Measurements from ENCODE around the gene SLC17A8.
"Not testable (repeated sequence)": the region's sequence is repeated elsewhere in the genome, so short reads cannot be mapped to it uniquely, and the experiment has no call there.

The SLC17A8 gene

DNA sequence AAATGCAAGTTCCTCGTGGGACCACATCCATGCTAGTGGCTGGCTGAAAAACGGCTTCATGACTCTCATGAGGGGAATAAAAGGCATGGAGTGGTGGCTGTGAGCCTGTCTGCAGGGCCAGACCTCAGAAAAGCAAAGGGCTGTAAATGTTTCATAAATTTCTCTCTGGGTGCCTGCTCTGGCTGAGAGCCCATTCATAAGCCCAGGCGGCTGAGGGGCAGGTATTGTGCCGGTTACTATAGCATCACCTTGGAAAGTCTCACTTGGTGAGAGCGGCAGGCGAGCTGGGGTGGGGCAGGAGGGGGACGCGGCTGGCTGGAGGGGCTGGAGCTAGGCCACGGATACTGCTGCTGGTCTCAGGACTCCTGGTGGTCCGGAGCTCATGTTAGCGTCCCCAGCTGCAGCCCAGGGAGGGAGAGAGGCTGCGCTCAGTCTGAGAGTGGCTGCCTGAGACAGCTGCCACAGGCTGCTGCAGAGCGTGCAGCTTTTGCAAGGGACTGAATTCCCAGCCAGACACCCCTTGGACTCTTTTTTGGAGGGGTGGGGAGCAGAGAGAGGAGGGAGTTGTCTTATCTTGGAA is at the start of gene SLC17A8:
Gene SLC17A8, plus strand, starts transcription at position 431 of the 580 bp plus-strand sequence. CDS start 318 bp downstream, outside the sequence.
- no peak for DNase-seq

DNA sequence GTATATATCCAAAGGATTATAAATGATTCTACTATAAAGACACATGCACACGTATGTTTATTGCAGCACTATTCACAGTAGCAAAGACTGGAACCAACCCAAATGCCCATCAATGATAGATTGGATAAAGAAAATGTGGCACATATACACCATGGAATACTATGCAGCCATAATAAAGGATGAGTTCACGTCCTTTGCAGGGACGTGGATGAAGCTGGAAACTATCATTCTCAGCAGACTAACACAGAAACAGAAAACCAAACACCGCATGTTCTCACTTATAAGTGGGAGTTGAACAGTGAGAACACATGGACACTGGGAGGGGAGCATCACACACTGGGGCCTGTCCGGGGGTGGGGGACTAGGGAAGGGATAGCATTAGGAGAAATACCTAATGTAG is 48.7 kb upstream of the SLC17A8 start:
- DNase-seq: not testable (repeated sequence)

DNA sequence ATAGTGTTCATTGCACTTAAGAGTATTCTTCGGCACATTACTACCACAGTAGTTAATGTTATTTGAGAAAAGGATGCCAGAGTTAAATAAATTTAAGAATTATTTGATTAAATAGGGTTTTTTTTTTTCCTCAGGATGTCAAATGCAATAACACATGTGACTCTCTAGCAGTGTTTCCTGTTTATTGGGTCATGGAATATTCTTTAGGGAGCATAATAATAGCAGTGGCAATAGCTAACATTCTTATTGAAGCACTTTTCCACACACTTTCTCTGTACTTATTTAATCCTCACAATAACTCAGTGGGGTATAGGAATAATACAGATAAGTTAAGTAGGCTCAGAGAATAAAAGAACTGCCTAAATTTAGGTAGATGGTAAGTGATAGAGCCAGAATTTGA is 45.6 kb upstream of the SLC17A8 start:
- no peak for DNase-seq

DNA sequence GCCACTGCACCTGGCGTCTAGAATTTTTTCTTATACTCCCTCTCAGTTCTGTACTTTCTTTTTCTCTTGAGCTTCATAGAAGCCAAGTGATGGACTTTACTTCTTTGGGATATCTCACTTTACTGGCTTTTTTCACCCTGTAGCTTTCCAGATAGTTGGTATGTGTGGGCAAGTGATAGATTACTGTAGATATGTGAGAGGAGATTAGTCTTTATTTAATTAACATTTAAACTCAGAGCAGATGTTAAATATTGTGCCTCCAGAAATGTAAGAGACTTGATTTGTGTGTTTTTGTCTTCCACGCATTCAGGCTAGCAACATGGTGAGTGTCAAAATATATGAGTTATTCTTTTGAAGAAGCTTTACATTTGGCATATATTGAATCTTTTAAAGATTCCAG is 39.5 kb upstream of the SLC17A8 start:
- no peak for DNase-seq

DNA sequence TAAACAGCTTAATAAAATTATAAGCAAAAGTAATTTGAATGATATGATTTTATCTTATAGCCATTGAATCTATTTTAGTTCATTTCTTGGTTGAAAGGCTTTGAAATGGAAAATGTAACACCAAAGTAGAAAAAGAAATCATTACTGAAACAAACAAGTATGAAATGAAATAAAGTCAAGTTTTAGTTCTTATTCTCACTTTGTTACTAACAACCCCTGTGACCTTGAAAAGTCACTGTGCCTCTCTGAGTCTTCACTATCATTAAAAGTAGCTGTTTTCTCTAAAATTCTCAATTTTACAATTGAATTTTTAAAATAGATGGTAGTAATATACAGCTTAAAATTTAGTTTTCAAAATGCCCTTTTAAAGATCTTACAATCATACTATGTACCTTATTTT is 32.4 kb upstream of the SLC17A8 start:
- DNase-seq: no peak

DNA sequence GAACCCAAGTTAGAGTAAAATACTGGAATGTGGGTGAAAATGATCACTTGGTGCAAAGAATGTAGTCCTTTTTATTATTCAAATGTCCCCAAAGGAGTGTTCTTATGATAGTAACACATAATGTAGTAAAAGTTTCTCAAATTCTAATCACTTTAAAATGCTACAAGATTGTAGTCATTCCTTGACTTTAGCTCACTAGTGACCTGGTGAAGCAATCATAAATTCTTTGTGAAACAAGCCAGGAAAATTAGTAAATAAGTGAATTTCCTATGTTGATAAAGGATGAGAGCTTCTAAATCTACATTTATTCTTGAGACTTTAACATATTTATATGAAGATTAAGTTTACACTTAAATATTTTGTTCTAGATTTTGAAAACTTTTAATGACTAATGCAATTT is 30.7 kb upstream of the SLC17A8 start:
- no peak for DNase-seq

DNA sequence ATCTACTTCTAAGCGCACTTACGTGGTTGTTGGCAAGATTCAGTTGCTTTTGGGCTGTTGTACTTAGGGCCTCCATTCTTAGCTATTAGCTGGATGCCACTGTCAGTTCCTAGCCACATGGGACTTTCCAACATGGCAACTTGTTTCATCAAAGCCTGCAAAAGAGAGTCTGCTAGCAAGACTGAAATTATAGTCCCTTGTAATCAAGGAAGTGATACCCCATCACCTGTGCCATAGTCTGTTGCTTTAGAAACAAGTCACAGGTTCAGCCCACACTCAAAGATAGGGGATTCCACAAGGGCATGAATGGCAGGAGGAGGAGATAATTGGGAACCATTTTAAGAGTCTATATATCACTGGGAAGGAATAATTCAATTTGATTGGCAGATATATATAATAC is 27.1 kb upstream of the SLC17A8 start:
- no peak for DNase-seq

DNA sequence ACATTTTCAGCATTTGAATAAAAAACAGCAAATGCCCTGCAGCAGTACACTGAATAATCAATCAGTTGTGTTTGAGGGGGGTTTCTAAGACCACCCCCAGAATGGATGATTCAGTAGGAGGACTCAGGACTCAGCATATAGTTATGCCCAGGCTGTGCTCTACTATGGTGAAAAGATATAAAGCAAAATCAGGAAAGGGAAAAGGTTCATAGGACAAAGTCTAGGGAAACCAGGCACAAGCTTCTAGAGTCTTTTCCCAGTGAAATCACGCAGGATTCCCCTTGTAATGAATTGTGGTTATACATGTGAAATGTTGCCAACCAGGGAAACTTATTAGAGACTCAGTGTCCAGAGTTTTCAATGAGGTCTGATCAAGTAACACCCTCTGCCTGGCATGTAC is 25.0 kb upstream of the SLC17A8 start:
- no peak for DNase-seq

DNA sequence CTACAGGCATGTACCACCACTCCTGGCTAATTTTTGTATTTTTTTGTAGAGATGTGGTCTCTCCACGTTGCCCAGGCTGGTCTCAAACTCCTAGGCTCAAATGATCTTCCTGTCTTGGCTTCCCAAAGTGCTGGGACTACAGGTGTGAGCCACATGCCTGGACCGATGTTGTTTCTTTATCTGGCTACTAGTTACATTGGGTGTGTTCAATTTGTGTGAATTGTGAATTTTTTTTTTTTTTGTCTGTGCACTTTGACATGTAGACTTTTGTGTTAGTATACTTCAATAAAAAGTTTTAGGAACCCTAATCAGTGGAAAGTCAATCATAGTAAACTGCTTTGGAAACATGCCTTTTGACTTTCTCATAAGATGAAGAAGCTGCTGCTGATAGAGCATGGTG is 24.0 kb upstream of the SLC17A8 start:
- no peak for DNase-seq

DNA sequence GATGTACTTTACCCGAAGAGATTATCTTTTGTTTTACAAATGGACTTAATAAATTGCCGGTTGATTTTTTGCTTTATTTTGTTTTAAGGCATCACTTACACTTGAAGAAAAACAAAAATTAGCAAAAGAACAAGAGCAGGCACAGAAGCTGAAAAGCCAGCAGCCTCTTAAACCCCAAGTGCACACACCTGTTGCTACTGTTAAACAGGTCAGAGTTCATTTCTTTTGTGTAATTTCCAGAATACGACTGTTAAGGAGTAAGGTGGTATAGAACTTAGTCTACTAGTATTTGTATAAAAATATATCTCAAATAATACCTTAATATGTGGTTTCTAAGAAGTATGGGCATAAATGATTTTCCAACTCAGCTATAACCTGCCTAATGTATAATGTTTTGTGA is 19.6 kb upstream of the SLC17A8 start:
- no peak for DNase-seq

DNA sequence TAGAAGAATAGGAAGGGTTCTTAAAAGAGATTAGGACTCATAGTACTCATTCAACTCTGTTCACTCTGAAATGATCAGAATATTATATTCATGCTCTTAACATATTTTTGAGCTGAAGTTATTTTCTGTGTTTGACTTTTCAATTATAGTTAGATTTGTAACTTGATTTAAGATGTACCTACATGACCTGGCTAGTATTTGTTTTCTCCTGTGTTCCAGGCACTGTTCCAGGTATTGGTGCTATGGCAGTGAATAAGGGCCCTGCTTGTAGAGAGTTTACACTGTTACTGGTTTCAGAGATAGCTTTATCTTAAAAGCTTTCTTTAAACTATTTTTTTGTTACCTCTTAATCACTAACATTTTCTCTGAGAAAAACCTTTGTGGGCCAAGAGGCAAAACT is 19.1 kb upstream of the SLC17A8 start:
- no peak for DNase-seq

DNA sequence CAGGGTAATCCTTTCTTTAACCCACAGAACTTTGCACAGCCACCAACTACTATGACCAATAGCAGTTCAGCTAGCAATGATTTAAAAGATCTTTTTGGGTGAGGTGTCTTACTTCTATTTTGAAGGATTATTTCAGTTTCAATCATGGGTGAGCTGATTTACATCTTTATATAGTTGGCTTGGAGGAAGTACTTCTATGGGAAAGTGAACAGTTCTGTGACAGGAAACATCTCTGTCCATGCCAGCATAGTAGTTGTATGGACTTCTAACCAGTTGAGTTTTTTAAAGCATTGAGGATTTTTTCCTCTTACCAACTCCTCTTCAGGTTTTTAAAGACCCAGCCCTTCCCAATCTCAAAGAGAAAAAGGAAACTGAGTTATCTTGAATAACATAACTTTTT is 17.8 kb upstream of the SLC17A8 start:
- DNase-seq: no peak

DNA sequence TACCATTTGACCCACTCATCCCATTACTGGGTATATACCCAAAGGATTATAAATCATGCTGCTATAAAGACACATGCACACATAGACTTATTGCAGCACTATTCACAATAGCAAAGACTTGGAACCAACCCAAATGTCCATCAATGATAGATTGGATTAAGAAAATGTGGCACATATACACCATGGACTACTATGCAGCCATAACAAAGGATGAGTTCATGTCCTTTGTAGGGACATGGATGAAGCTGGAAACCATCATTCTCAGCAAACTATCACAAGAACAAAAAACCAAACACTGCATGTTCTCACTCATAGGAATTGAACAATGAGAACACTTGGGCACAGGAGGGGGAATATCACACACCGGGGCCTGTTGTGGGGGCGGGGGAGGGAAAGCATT is 14.0 kb upstream of the SLC17A8 start:
- DNase-seq: not testable (repeated sequence)

DNA sequence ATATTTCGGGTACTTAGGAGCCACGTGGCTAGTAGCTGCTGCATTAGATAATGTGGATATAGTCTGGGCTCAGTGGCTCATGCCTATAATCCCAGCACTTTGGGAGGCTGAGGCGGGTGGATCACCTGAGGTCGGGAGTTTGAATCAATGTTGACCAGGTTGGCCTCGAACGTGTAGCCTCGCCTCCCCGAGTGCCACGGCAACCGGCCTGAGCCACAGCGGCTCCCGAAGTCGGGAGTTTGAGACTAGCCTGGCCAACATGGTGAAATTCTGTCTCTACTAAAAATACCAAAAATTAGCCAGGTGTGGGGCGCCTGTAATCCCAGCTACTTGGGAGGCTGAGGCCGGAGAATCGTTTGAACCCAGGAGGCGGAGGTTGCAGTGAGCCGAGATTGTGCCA is 12.5 kb upstream of the SLC17A8 start:
- not testable (repeated sequence) for DNase-seq

DNA sequence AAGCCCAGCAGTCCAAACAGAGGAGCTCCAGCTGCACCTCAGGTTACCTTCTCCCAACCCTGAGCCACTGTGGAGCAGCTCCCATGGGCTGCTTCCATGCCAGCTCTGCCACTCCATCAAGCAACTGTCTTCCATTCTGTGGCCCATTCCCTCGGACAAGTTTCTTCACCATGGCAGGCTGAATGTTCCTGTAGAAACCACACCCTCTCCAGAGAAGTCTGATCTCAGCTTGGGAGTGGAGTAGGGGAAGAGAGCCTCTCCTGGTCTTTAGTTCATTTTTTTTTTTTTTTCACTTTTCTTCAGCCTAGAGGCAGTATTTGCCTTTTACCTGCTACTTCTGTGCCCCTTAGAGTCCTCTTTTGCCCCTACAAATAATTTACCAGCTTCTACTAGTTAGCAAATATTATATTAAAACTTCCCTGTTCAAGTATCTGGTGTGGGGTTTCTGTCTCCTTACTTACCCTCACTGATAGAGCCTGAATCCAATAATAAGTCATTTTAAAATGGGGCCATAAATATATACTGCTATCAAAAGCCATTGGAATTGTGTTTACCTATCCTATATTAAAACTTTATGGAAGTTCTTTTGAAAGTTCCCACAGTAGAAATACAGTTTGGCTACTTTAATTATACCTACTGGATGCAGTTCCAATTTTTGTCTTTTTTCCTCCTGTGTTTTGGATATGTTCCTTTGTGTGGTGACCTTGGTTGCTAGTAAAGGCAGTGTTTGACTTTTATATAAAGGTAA is 11.7 kb upstream of the SLC17A8 start:
- no peak for DNase-seq

DNA sequence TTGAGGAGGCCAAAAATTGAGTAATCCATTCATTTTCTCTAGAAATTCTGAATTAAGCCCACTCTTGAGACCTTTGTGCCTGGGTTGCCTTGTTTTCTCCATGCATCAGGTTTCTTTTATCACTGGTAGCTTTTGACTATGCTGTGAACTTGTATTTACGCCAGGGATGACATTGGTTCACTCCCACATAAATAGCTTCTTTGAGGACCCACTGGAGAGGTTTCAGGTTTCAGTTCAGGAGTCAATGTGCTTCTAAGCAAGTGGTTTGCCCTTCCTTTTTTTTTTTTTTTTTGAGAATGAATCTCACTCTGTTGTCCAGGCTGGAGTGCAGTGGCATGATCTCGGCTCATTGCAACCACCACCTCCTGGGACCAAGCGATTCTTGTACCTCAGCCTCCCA is 10.2 kb upstream of the SLC17A8 start:
- no peak for DNase-seq

DNA sequence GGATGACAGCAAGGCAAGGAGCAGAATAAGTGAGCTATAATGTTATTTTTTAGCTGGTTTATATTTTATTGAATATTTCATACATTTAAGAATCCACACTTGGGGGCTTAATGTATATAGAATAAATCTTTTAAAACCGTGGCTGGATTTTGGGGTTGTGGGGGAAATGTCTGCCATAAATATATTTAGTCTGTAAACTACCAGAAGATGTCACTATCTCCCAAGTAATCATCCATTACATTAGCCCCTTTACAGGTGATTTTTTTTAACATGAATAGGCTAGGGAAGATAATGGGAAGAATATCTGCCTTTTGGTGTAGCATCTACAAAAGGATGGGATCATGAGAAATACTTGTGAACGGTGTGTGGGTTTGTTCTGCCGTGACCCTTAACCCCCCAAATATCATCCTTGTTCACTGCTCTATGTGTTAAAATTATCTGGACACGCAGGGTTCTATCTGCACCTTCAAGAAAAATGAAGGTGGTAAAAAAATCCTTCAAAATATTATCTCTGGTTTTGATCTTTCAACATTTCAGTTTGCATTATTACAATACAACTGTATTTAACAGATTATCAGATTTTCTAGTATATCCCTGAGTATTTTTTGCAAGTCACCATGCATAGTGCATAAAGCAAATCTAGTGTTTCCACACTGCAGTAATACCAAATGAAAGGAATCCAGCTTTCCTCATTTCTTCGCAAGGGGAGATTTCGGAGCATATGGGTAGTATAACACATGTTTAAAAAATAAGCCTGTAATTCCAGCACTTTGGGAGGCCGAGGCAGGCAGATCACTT is 8.0 kb upstream of the SLC17A8 start:
- peak; percentile 14 for DNase-seq

DNA sequence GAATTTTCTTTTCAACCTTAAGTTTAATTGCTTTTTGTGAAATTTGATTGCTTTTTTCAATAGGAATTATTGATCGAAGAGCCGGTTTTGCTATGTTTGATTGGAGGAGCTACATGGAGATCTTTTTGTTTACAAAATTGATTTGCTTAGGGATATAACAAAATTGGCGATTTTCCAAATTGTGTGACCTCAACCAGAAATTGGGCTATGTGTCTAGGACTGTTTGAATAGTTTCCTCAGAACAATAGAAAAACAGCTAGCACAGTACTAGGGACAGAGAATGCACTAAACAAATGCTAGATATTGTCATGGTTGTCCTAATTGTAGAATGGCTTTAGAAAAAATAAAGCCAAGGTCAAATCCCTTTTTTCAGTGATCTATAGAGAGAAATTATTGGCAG is 2.4 kb downstream of the SLC17A8 start:
- no peak for DNase-seq

DNA sequence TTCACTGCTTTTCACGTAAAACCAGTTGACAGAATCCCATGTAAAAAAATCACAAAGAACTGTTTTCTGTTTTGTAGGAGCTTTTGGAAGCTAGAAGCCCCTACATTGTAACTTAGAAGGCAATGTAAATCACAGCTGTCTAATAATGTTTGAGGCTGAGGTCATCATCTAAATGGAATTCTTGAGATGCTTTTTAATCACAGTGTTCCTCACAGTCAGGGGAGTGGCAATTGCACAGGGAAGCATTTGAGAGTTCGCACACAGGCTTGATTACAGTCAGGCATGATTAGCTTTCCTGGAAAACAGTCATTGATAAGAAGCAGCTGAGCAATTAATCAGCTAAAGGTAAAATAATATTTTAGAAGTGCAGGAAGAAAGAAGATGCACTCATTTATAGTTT is 2.9 kb downstream of the SLC17A8 start:
- no peak for DNase-seq

DNA sequence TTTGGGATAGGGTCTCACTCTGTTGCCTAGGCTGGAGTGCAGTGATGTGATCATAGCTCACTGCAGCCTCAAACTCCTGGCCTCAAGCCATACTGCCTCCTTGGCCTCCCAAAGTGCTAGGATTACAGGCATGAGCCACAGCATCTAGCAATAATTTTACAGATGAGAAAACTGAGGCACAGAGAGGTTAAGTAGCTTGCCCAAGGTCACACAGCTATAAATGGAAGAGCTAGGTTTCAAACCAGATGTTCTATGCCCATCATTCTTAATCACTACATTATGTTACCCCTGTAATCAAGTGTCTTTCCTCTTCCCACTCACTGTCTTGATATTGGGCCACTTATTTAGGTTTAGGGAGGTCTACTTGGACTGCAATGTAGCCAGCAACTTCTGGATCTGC is 3.6 kb downstream of the SLC17A8 start:
- DNase-seq: no peak

DNA sequence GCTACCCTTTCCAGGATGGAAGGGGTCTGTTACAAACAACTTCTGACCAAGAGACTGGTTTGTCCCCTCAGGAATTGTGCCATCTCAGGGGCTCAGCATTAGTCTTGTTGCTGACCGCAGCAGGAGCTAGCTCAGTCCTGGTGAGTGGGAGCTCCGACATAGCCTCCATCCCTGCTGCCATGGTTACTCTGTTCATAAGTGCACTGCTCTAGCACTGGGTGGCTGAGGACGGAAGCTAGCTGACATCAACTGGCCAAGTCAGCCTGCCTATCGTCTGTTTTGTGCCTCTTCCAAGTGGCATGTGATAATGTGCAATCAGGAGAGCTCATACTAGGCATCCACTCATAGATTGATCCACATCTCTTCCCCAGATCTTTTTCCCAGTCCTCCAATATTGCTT is 7.5 kb downstream of the SLC17A8 start:
- DNase-seq: no peak

DNA sequence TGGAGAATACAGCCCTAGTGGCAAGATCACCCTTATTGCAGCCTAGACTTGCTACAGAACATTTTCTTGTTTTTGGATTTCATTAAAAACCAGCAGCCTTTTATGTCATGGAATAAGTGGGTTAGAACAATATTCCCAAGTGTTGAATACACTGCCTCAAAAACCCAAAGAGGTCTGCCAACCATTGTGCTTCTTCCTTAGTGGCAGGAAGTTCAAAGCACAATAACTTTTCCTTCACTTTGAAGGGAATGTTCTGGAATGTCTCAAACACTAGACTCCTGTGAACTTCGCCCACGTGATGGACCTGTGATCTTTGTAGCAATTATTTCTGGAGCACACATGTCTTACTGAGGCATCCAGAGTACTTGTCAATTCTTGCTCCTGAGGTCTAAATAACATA is 8.5 kb downstream of the SLC17A8 start:
- DNase-seq: no peak

DNA sequence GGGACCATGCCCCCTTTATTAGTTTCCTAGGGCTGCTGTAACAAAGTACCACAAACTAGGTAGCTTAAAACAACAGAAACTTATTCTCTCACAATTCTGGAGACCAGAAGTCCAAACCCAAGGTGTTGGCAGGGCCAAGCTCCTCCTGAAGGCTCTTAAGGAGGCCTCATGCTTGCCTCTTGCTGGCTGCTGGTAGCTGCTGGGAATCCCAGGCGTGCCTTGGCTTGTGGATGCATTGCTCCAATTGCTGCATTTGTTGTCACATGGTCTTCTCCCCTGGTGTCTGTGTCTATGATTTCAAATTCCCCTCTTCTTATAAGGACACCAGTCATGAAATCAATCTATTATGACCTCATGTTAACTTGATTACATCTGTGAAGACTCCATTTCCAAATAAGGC is 11.2 kb downstream of the SLC17A8 start:
- no peak for DNase-seq

DNA sequence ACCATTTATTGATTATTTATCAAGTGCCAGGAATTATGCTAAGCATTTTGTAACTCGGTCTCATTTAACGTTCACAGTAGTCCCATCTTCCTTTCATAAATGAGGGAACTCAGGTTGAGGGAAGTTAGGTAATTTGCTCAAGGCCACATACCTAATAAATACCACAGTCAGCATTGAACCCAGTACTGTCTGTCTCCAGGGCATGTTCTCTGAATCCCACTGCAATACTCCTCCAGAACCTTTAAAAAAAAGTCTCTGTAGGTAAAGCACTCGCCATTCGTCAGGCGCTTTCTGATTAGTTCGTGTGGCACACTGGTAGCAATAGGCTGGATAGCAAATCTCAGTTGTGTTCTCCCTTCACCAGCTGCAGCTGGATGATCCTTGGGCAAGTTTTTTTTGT is 14.3 kb downstream of the SLC17A8 start:
- DNase-seq: no peak

Data from suppressor macrophage treated with lipopolysaccharide for 4 hours (primary cell).